NCI-H2196 treated with DMSO at 0.1 percent for 48 hours (cell line): ENCODE measurements around the gene ADAMTS3.

Experiments
- DNase-seq: peaks from one replicate; lab custom pipeline; 2025; ENCODE audit not compliant: unreplicated experiment; lab: John Stamatoyannopoulos, UW

The ADAMTS3 gene

GRCh38 chr4:72418458-72418857 is 150.6 kb downstream of the ADAMTS3 start:
- no peak for DNase-seq

GRCh38 chr4:72410158-72410557 is 158.9 kb downstream of the ADAMTS3 start:
- no peak for DNase-seq

GRCh38 chr4:72408568-72408967 is 160.5 kb downstream of the ADAMTS3 start:
- no peak for DNase-seq

- no peak for DNase-seq
Observed at GRCh38 chr4:72405417-72405816, 163.6 kb downstream of the ADAMTS3 start.

GRCh38 chr4:72397314-72397713 is 171.7 kb downstream of the ADAMTS3 start:
- no peak for DNase-seq

- no peak for DNase-seq
Observed at GRCh38 chr4:72394012-72394663, 174.9 kb downstream of the ADAMTS3 start.

GRCh38 chr4:72391281-72391680 is 177.7 kb downstream of the ADAMTS3 start:
- DNase-seq: no peak

GRCh38 chr4:72390409-72390808 is 178.6 kb downstream of the ADAMTS3 start:
- no peak for DNase-seq

- no peak for DNase-seq
Observed at GRCh38 chr4:72388521-72388920, 180.5 kb downstream of the ADAMTS3 start.

GRCh38 chr4:72387959-72388358 is 181.1 kb downstream of the ADAMTS3 start:
- no peak for DNase-seq

GRCh38 chr4:72383439-72383838 is 185.6 kb downstream of the ADAMTS3 start:
- no peak for DNase-seq

- DNase-seq: no peak
Observed at GRCh38 chr4:72378901-72379300, 190.1 kb downstream of the ADAMTS3 start.

- DNase-seq: no peak
Observed at GRCh38 chr4:72377491-72378194, 191.4 kb downstream of the ADAMTS3 start.

- DNase-seq: no peak
Observed at GRCh38 chr4:72376901-72377300, 192.1 kb downstream of the ADAMTS3 start.

GRCh38 chr4:72375073-72375736 is 193.8 kb downstream of the ADAMTS3 start:
- DNase-seq: no peak

- no peak for DNase-seq
Observed at GRCh38 chr4:72374159-72374558, 194.9 kb downstream of the ADAMTS3 start.

GRCh38 chr4:72366601-72367000 is 202.4 kb downstream of the ADAMTS3 start:
- no peak for DNase-seq

- no peak for DNase-seq
Observed at GRCh38 chr4:72365981-72366380, 203.0 kb downstream of the ADAMTS3 start.

GRCh38 chr4:72365016-72365415 is 204.0 kb downstream of the ADAMTS3 start:
- DNase-seq: no peak

- DNase-seq: no peak
Observed at GRCh38 chr4:72360075-72360474, 208.9 kb downstream of the ADAMTS3 start.

GRCh38 chr4:72358483-72358882 is 210.5 kb downstream of the ADAMTS3 start:
- no peak for DNase-seq

- no peak for DNase-seq
Observed at GRCh38 chr4:72357908-72358307, 211.1 kb downstream of the ADAMTS3 start.
